ENCODE data around the gene NKX2-8. TPM values are rescaled to one million over a fixed set of nuclear protein-coding genes. Genes with fewer than 3 reads are reported as not detected.

The NKX2-8 gene
- polyA plus RNA-seq, 1 of the 3 experiments (the other 2 are of a cell fraction): not detected

GRCh38 chr14:36619853-36620252, 37.4 kb upstream of the NKX2-8 start:
- TF ChIP-seq EZH2phosphoT487 (IDR thresholded peaks at IDR 0.05; ENCODE audit: borderline replicate concordance, low read depth): no peak
- no peak for TF ChIP-seq JUND (IDR thresholded peaks at IDR 0.05)
- no peak for TF ChIP-seq GATA2 (CRISPR knock-in tag; IDR thresholded peaks at IDR 0.05)
- TF ChIP-seq ELF1 (IDR thresholded peaks at IDR 0.05): no peak
- TF ChIP-seq RXRA (IDR thresholded peaks at IDR 0.05; ENCODE audit: borderline replicate concordance, low read depth): no peak
- no peak for TF ChIP-seq PBX3 (IDR thresholded peaks at IDR 0.05)
- POLR2A ChIA-PET: no interaction called here
- CTCF ChIA-PET: no interaction called here

GRCh38 chr14:36619131-36619530, 36.7 kb upstream of the NKX2-8 start:
- no peaks in the 10 kb centered on the region for H3K4me1 ChIP-seq (ENCODE audit: control insufficient read depth in 1 of 2, insufficient read depth in 2 of 2, low read depth in 1 of 2, low read length in 1 of 2)
- no peaks in the 10 kb centered on the region for H4K20me1 ChIP-seq (ENCODE audit: insufficient read depth)
- H3K27ac ChIP-seq (ENCODE audit: low read depth in 2 of 2, low read length in 1 of 2): no peak overlapping the region
- no peak for DNase-seq
- WGBS (ENCODE audit: low lambda C conversion rate): 3% methylated on average over 3 of the region's 3 CpGs
- no peaks in the 10 kb centered on the region for H3K9me3 ChIP-seq
- TF ChIP-seq NFIC (IDR thresholded peaks at IDR 0.05; ENCODE audit: borderline replicate concordance): no peak
- H3K4me3 ChIP-seq (ENCODE audit: low read depth in 2 of 2, low read length in 1 of 2): no peak overlapping the region
- no peak overlapping the region for H2AFZ ChIP-seq (ENCODE audit: low read depth)
- H3K4me2 ChIP-seq: no peak overlapping the region
- H3K36me3 ChIP-seq (replicated peaks in 1 of 2; ENCODE audit: control insufficient read depth in 1 of 2, insufficient read depth in 2 of 2, low read length in 1 of 2): no peaks in the 10 kb centered on the region
- ChIA-PET POLR2A (no interaction called here), CTCF (no interaction called here)
- no peaks in the 10 kb centered on the region for H3K79me2 ChIP-seq (ENCODE audit: insufficient read depth)
- no peak overlapping the region for H3K9ac ChIP-seq
- no peaks in the 10 kb centered on the region for H3K27me3 ChIP-seq (ENCODE audit: insufficient read depth)
- H3K9me2 ChIP-seq: peaks cover 5% of the 10 kb centered on the region; the same call in 1 of the 2 replicates
- H3F3A ChIP-seq (replicated peaks; ENCODE audit: insufficient read depth): no peaks in the 10 kb centered on the region

More at GRCh38 chr14:36619853-36620252, 37.4 kb upstream of the NKX2-8 start:
- no peak overlapping the region for H3K9ac ChIP-seq
- no peak for DNase-seq
- no peak overlapping the region for H3K27ac ChIP-seq (ENCODE audit: low read depth in 2 of 2, low read length in 1 of 2)
- H2AFZ ChIP-seq (ENCODE audit: low read depth): no peak overlapping the region
- no peaks in the 10 kb centered on the region for H3K4me1 ChIP-seq (ENCODE audit: control insufficient read depth in 1 of 2, insufficient read depth in 2 of 2, low read depth in 1 of 2, low read length in 1 of 2)
- H3K4me2 ChIP-seq: no peak overlapping the region
- no peaks in the 10 kb centered on the region for H3K79me2 ChIP-seq (ENCODE audit: insufficient read depth)
- no peaks in the 10 kb centered on the region for H3K9me3 ChIP-seq
- no peaks in the 10 kb centered on the region for H3K36me3 ChIP-seq (replicated peaks in 1 of 2; ENCODE audit: control insufficient read depth in 1 of 2, insufficient read depth in 2 of 2, low read length in 1 of 2)
- no peaks in the 10 kb centered on the region for H3F3A ChIP-seq (replicated peaks; ENCODE audit: insufficient read depth)
- no peaks in the 10 kb centered on the region for H3K27me3 ChIP-seq (ENCODE audit: insufficient read depth)
- peaks cover 5% of the 10 kb centered on the region; the same call in 1 of the 2 replicates for H3K9me2 ChIP-seq
- WGBS (ENCODE audit: low lambda C conversion rate): 0% methylated on average over 2 of the region's 2 CpGs
- H3K4me3 ChIP-seq (ENCODE audit: low read depth in 2 of 2, low read length in 1 of 2): no peak overlapping the region
- H4K20me1 ChIP-seq (ENCODE audit: insufficient read depth): no peaks in the 10 kb centered on the region

- H3K4me3 ChIP-seq (ENCODE audit: low read depth in 2 of 2, low read length in 1 of 2): no peak overlapping the region
- H3K9me3 ChIP-seq: no peaks in the 10 kb centered on the region
- H2AFZ ChIP-seq (ENCODE audit: low read depth): no peak overlapping the region
- H3K9ac ChIP-seq: no peak overlapping the region
- H3K9me2 ChIP-seq: peaks cover 5% of the 10 kb centered on the region; the same call in 1 of the 2 replicates
- no peaks in the 10 kb centered on the region for H3K36me3 ChIP-seq (replicated peaks in 1 of 2; ENCODE audit: control insufficient read depth in 1 of 2, insufficient read depth in 2 of 2, low read length in 1 of 2)
- H3K27me3 ChIP-seq (ENCODE audit: insufficient read depth): no peaks in the 10 kb centered on the region
- 0% methylated on average over 2 of the region's 2 CpGs for WGBS (ENCODE audit: low lambda C conversion rate)
- no peaks in the 10 kb centered on the region for H4K20me1 ChIP-seq (ENCODE audit: insufficient read depth)
- no peaks in the 10 kb centered on the region for H3K4me1 ChIP-seq (ENCODE audit: control insufficient read depth in 1 of 2, insufficient read depth in 2 of 2, low read depth in 1 of 2, low read length in 1 of 2)
- ChIA-PET CTCF (interaction anchor here (1.0 kb wide), 1 partner anchor 13 kb away, joined by 5 read pairs; no protein-coding TSS in a partner anchor), POLR2A (no interaction called here)
- no peaks in the 10 kb centered on the region for H3K79me2 ChIP-seq (ENCODE audit: insufficient read depth)
- H3K4me2 ChIP-seq: no peak overlapping the region
- no peak for TF ChIP-seq ZBTB33 (IDR thresholded peaks at IDR 0.05; ENCODE audit: borderline replicate concordance, low read depth)
- no peak for TF ChIP-seq USF1 (IDR thresholded peaks at IDR 0.05; ENCODE audit: borderline replicate concordance, low read depth)
- TF ChIP-seq SIN3A (IDR thresholded peaks at IDR 0.05; ENCODE audit: borderline replicate concordance, low read depth, low read length): no peak
- TF ChIP-seq FOSL2 (IDR thresholded peaks at IDR 0.05; ENCODE audit: borderline replicate concordance, low read depth): no peak
- no peak for TF ChIP-seq USF2 (IDR thresholded peaks at IDR 0.05; ENCODE audit: borderline replicate concordance, low read depth, low read length)
- TF ChIP-seq GABPA (IDR thresholded peaks at IDR 0.05; ENCODE audit: low read depth): no peak
- TF ChIP-seq SMC3 (IDR thresholded peaks at IDR 0.05; ENCODE audit: low read depth, low read length): no peak
- no peak for TF ChIP-seq EZH2phosphoT487 (IDR thresholded peaks at IDR 0.05; ENCODE audit: borderline replicate concordance, low read depth)
- TF ChIP-seq MXI1 (IDR thresholded peaks at IDR 0.05; ENCODE audit: low read depth, low read length): no peak
- TF ChIP-seq FOXM1 (IDR thresholded peaks at IDR 0.05; ENCODE audit: low read depth): no peak
- no peak for TF ChIP-seq RFX5 (IDR thresholded peaks at IDR 0.05; ENCODE audit: low read length)
- no peak for TF ChIP-seq YY1 (IDR thresholded peaks at IDR 0.05; ENCODE audit: low read depth)
- no peak for TF ChIP-seq RAD21 (IDR thresholded peaks at IDR 0.05; ENCODE audit: low read length)
- no peak for TF ChIP-seq GATA2 (CRISPR knock-in tag; IDR thresholded peaks at IDR 0.05)
- H3F3A ChIP-seq (replicated peaks; ENCODE audit: insufficient read depth): no peaks in the 10 kb centered on the region
- H3K27ac ChIP-seq (ENCODE audit: low read depth in 2 of 2, low read length in 1 of 2): no peak overlapping the region
- DNase-seq: no peak
These were observed 36.2 kb upstream of the NKX2-8 start for GRCh38 chr14:36618641-36619040.
